GM19351 (cell line): ENCODE measurements around the gene CEP89.
"Not testable (repeated sequence)": the region's sequence is repeated elsewhere in the genome, so short reads cannot be mapped to it uniquely, and the experiment has no call there.

ENCODE experiments used
- ATAC-seq: cut with Tn5 transposase; IDR thresholded peaks from one replicate; pipeline ENCODE4 v1.9.1; 2021; ENCODE audit warnings: mild to moderate bottlenecking, moderate library complexity; ENCODE audit not compliant: unreplicated experiment

CEP89 gene

DNA sequence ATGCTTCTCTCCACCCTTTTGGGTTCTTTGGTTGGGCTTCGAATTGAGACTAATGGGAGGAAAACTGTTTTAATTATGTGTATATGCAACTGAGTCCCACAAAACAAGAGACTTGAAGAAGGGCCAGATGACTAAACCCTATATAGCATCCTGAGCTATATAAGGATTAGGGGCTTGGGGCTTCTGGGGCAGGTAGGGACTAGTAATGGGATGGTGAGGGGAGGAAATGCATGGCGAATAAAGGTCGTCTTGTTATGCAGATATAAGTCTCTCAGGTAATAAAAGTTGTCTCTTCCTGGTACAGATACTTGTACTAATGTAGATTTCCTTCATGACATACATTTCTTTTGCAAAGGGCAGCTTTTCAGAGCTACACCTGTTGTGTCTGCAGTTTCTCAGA lies 99.4 kb downstream of the CEP89 start:
- ATAC-seq, result no peak

DNA sequence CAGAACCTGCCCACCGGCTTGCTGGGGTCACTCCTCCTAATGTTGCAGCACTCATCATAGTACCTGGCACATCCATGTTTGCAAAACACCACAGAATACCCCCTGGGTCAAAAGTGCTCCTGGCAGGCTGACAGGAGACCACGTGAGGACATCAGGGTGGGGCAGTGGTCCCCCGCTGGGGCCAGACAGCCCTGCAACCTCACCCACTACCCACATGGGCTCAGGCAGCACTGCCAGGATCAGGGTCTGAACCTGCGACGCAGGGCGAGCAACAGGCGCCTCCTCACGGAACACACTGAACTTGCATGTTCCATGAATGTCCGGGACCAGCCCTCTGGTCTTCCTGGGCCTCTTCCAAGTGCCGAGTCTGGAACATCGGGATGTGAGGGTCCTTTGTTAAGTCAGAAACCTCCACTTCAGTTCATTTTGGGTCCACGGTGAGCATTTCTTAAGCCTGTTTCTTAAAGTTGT lies 100.7 kb downstream of the CEP89 start:
- no peak for ATAC-seq

DNA sequence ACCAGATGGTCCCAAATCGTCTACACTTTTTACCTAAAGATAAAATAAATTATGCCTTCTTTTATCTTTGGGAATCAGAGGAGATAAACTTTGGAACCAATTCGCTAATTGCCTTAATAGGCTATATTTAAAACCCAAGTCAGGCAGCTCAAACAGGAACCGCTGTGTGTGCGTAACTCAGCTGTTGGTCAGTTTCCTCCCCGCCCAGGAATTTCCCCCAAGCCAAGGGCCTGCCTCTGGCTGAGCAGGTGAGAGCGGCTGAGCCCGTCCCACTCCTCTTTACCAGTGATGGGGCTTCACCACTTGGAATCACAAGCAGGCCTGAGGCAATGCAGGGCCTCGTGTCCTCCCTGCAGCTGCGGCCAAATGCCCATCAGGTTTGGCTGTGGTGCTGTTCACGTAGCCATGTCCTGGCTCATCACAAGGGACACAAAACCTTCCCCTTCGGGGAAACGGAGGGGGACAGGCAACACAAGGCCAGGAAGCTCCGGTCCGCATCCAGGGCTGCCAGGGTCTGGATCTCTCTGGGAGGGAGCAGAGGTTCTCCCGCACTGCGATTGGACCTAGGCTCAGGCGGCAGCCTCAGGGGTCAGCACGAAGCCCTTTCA lies 101.7 kb downstream of the CEP89 start:
- no peak for ATAC-seq

DNA sequence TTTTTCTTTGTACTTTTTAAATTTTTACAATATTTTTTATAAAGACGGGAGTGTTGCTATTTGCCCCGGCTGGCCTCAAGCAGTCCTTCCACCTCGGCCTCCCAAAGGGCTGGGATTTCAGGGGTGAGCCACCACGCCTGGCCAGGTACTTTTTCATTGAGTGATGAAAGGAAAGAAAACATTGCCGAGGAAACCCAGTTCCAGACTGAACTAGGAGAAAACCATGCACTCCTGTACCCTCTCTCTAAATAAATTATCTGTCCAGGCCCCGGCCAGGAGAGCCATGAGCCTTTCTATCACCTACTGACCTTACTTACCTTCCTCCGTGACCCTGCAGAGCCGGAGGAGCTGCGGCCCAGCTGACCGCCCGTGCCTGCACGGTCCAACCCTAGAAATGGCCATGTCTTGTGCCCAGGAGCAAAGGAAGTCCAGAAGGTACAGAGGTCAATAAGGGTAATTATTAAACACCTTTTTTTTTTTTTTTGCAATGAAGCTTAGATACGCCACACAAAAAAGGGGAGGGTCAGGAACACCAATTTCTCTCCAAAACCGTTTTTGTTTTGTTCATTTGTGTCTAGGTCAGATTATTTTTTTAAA lies 102.3 kb downstream of the CEP89 start, which contains the start of gene SLC7A9:
Gene SLC7A9 (minus strand): TSS at position 399 of the 597 bp plus-strand sequence. CDS start 1,233 bp downstream, outside the sequence.
- no peak for ATAC-seq

DNA sequence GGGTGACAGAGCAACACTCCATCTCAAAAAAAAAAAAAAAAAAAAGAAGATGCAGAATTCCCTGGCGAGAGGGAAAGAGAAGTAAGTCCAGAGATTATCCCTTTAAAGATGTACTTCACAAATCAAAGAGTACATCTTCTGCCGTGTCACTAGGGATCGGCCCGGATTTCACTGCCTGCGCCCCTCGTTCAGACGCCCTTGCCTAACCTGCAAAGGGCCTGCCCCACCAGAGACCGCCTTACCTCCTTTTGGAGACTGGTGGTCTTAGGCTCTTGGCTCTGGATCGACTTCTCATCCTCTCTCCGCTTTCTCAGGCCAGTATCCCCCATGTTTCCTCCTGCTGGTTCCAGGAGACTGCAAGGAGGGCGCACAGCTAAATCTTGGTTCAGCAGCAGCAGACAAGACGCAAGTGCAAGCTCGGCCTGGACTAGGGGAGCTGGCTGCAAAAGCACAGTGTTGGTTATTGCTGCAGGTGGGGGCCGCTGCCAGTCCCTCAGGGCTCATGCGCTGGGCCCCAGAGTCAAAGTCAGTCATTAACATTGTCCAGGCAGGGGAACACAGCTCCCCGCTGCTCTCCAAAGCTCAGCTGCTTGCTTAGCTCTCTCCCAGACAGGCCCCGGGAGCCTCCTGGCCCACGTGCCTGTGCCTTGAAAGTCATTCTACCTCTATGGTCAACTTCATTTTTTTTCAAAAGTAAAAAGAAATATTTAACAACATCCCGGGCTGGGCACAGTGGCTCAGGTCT lies 103.4 kb downstream of the CEP89 start:
- no peak for ATAC-seq

DNA sequence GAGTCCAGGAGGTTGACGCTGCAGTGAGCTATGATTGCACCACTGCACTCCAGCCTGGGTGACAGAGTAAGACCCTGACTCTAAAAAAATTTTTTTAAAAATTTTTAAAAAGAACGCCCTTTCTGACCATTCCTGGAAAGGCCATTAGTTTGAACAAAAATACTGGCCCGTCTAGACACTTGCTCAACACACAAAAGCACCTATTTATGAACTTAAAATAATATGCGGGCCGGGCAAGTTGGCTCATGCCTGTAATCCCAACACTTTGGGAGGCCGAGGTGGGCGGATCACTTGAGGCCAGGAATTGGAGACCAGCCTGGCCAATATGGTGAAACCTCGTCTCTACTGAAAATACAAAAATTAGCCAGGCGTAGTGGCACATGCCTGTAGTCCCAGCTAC lies 104.3 kb downstream of the CEP89 start:
- not testable (repeated sequence) for ATAC-seq

DNA sequence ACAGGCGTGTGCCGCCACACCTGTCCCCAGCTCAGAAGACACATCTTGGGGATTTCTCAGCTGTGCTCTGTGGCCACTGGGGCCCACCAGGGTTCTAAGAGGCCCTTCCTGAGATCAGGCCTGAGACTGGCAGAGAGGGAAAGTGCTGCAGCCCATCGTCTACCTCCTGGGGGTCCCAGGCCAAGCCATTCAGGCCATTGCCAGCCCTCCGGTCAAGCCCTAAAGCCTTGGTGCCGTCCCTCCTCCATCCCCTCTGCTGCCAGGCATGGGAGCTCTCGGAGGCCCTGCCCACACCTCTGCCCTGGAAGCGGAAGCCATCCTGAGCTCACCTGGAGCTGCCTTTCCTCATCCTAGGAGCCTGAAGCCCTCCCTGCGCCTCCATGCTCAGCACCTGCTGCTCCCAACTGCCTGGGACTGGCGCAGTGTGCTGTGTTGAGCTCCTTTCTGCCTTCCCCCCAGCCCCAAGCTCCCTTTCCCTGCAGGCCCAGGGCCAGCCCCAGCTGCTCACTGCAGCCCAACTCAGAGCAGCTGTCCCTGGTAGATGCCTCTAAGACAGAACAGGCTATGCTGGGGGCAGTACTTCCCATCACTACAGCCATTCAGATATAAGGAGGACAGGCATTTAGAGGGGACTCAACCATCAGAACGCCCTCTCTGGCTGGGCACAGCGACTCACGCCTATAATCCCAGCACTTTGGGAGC lies 105.0 kb downstream of the CEP89 start:
- ATAC-seq, result no peak

DNA sequence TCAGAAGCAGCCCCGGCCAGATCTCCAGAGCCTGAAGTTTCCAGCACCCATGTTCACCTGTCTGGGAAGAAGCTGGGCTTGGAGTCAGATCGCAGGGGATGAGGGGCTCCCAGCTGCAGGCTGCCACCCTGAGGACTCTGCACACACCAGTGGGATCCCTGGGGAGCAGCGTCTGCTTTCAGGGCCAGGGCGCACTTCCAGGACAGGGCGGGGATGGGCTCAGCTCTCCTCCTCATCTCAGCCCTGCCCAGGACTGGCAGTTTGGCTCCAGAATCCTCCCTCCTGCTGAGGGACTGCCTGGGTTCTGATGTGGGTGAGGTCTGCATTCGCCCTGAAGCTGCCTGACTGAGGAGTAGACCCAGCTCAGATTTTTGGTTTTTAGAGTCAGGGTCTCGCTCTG lies 105.7 kb downstream of the CEP89 start:
- no peak for ATAC-seq

DNA sequence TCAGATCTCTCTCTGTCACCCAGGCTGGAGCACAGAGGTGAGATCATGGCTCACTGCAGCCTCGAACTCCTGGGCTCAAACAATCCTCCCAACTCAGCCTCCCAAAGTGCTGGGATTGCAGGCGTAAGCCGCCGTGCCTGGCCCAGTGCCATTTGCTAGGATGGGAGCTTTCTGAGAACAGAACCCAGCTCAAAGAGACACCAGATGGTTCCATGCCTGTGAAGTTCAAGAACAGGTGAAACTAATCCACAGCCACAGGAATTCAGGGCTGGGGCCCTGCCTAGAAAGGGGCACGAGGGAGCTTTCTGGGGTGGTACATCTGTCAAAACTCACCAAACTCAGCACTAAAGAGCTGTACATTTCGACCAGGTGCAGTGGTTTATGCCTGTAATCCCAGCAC lies 106.4 kb downstream of the CEP89 start:
- ATAC-seq, result no peak

DNA sequence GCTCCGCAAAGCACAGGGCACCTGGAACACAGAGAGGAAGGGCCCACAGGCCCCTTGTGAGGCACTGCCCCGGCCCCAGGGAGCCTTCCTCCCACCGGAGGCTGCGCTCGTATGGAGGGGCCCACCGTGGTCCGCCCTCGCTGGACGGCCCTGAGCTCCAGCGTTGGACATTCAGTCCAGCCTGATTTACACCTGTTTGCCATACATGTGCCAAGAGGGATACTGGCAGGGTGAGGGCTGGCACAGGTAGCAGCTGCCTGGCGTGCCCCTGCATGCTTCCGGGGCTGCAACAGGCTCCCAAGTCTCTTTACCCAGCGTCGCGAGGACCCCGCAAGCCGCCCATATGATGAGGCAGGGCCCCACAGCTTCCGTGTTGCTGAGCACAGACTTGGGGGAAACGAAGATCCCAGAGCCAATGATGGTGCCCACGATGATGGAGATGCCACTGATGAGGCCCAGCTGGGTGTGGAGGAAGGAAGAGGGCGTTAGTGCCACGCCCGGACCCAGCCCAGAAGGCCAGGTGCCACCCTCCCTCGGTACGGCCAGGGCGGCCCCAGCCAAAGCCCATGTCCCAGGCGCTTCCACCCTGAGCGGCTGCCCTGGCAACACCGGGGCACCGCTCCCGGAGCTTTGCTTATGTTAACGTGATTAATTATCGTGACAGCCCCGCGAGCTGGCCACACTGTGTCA lies 107.3 kb downstream of the CEP89 start:
- no peak for ATAC-seq

DNA sequence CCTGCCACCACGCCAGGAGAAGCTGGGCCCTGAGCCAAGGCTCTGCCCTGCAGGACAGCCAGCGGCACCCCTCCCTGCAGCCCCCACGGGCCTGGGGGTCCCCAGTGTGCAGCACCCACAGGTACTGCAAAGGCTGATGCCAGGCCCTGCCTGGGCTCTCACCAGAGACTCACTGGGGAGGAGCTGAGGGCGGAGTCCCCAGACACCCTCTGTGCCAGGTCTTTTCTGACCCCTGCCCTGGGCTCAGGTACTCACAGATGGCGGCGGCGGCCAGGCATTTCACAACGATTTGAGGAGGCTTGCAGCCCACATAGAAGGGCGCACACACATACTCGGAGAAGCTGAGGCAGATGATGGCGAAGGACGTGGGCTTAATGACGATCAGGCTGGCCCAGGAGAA lies 107.9 kb downstream of the CEP89 start:
- ATAC-seq, result no peak

DNA sequence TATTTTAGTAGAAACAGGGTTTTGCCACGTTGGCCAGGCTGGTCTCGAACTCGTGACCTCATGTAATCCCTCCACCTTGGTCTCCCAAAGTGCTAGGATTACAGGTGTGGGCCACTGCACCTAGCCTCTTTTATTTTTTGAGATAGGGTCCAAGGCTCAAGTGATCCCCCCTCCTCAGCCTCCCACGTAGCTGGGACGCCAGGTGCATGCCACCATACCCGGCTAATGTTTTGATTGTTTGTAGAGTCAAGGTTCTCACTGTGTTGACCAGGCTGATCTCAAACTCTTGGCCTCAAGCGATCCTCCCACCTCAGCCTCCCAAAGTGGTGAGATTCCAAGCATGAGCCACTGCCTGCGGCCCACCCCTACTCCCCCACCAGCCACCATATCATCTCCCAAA lies 108.5 kb downstream of the CEP89 start:
- ATAC-seq, result no peak

DNA sequence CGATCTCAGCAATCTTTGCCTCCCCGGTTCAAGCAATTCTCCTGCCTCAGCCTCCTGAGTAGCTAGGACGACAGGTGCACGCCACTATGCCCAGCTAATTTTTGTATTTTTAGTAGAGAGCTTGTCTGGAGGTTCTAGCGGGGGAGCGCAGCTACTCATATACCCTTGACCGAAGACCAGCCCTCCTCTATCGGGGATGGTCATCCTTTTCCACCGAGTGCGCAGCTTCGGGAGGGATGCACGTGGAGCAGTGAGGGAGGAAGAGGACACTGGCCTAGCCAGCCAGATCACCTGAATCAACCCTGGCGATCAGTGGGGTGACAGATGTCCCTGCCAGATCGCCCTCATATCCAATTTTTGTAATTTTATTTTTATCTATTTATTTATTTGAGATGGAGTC lies 109.0 kb downstream of the CEP89 start:
- ATAC-seq, result no peak

DNA sequence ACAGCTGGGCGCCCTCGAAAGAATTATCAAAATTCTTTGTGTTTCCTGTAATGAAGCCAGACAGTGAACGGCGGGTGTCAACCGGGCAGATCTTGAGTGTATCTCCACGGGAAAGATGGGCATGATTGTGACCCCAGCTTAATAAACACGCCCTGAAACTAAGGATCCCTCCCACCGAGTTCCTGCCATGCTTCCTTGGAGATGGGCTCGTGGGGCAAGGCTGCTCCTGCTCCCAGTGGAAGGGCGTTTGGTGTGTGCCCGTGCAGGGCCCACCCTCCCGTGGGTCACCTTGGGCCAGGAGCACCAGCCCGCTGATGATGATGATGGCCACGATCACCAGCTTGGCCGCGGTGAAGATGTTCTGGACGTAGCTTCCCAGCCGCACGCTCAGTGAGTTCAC lies 109.6 kb downstream of the CEP89 start:
- no peak for ATAC-seq

DNA sequence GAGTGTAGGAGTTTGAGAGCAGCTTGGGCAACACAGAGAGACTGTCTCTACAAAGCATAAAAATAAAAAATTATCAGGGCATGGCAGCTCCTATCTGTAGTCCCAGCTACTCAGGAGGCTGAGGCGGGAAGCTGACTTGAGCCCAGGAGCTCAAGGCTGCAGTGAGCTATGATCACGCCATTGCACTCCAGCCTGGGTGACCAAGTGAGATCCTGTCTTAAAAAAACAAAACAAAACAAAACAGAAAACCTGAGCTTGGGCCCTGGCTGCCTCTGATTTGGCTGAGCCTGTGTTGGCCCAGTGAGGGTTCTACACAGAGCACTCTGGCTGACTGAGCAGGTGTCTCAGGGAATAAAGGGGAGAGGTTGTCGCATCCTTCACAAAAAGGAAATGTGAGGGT lies 110.2 kb downstream of the CEP89 start:
- ATAC-seq, result no peak

DNA sequence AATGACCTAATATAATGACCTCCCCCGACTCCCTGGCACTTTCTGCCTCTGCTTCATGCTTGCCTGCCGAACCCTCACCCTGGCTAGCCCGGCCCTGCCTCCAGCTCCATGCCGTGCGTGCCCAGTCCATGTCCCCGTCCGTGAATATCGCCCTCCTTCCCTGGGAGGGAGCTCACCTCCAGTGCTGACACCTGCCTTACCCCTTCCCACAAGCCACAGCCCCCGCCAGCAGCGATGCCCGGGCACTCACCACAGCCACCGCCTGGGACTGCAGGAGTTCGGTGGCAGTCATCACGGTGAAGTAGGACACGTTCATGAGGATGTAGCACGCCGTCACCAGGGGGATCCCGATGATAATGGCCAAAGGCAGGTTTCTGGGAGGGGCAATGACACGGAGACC lies 112.2 kb downstream of the CEP89 start:
- no peak for ATAC-seq

DNA sequence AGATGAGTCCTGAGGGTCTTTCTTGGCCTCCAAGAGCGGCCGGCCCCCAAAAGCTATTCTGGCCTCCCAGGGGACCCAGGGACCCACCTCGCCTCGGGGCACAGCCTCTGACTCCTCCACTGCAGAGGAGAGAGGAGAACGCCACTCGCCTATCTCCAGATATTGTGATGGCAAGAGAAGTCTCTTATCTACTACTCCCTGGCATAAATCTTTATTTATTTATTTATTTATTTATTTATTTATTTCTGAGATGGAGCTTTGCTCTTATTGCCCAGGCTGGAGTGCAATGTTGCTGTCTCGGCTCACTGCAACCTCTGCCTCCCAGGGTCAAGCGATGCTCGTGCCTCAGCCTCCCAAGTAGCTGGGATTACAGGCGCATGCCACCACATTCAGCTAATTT lies 113.2 kb downstream of the CEP89 start:
- ATAC-seq, result no peak

DNA sequence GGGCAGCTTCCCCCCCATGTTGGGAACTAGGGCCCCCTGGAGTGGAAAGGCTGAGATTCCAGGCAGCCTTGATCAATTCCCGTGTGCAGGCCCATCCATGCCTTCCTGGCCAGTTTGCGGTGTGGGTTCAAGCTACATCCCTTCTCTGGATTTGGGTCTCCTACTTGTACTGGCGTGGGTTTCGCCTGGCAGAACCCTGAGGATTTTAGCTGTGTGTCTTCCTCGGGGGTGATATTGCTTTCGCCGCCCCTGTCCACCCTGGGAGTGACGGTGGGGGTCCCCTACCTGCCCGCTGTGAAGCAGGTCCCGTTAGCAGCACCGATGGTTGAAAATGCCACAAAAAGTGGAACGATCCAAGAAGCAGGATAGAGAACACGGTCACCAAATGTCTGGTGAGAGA lies 113.6 kb downstream of the CEP89 start:
- no peak for ATAC-seq

DNA sequence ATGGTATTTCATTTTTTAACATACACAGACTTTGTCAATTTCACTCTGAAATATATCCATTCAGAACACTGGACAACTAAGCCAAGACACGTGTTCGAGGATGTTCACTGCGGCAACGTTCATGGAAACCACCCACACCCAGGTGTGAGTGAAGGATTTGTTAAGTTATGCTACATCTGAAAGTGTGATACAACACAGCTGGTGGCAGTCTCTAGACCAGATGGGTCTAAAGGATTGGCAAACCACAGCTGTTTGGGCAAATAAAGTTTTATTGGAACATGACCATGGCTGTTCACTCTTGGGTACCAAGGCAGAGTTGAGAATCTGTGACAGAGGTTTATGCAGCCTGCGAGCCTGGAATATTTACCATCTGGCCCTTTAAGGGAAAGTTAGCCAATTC lies 114.2 kb downstream of the CEP89 start:
- ATAC-seq, result no peak

DNA sequence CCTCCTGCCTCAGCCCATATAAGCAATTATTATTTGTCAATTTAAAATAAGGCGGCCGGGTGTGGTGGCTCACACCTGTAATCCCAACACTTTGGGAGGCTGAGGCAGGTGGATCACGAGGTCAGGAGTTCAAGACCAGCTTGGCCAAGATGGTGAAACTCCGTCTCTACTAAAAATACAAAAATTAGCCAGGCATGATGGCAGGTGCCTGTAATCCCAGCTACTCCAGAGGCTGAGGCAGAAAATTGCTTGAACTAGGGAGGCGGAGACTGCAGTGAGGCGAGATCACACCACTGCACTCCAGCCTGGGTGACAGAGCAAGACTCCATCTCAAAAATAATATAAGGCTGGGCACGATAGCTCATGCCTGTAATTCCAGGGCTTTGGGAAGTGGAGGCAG lies 114.9 kb downstream of the CEP89 start:
- ATAC-seq, result not testable (repeated sequence)

DNA sequence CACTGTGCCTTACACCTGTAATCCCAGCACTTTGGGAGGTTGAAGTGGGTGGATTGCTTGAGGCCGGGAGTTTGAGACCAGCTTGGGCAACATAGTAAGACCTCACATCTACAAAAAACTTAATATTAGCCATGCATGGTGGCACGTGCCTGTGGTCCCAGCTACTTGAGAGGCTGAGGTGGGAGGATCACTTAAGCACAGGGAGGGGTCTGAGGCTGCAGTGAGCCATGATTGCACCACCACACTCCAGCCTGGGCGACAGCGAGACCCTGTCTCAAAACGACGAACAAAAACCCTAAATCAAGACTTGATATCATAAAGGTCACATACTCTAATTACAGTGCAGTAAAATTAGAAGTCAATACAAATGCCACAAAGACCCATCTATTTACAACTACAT lies 119.5 kb downstream of the CEP89 start:
- no peak for ATAC-seq
